K562 (cell line): ENCODE measurements around the gene GCHFR.

ENCODE experiments used
- BRD4 ChIP-seq: fragments of 200-600 bp; sonication (generic); IDR thresholded peaks from 2 replicates; pipeline ENCODE4 v1.6.1; 2017; ENCODE audit warnings: inconsistent platforms
- CTCF ChIP-seq, 3 experiments: IDR thresholded peaks in 2 of 3; conservative IDR thresholded peaks in 1 of 3; 2 replicates each; pipeline ENCODE4 v1.5.1; 2011 to 2012; ENCODE audit warnings: low read length in 3 of 3, mild to moderate bottlenecking in 3 of 3, control low read depth in 2 of 3, improper control_type of control experiment in 1 of 3, inconsistent platforms in 1 of 3, low read depth in 1 of 3, mixed read lengths in 1 of 3, moderate library complexity in 1 of 3; ENCODE audit not compliant: insufficient read depth in 2 of 3
- E2F1 ChIP-seq: sonication (generic); formaldehyde crosslinking; IDR thresholded peaks from 2 replicates; pipeline ENCODE4 v1.8.1; 2023; ENCODE audit warnings: mild to moderate bottlenecking, missing genetic modification reagents, moderate library complexity
- EP300 ChIP-seq: IDR thresholded peaks from 2 replicates; pipeline ENCODE4 v1.6.1; 2012; ENCODE audit warnings: low read length, improper control_type of control experiment
- EZH2 ChIP-seq: IDR thresholded peaks from 2 replicates; pipeline ENCODE4 v1.6.1; 2012; ENCODE audit warnings: low read depth, mild to moderate bottlenecking, inconsistent platforms, low read length, borderline replicate concordance
- FOSL1 ChIP-seq: fragments of 200-800 bp; sonication (Bioruptor generic); conservative IDR thresholded peaks from 2 replicates; pipeline ENCODE4 v1.6.1; 2016; ENCODE audit warnings: missing genetic modification characterization, missing compliant biosample characterization
- NFIC ChIP-seq: fragments of 450-650 bp; IDR thresholded peaks from 2 replicates; pipeline ENCODE4 v1.6.1; 2017; ENCODE audit warnings: mild to moderate bottlenecking, inconsistent platforms
- NR4A1 ChIP-seq, 2 experiments: fragments of 250-450 bp in 1 of 2; fragments of 450-650 bp in 1 of 2; sonication (Bioruptor Pico) in 1 of 2; IDR thresholded peaks; 2 replicates each; pipeline versions ENCODE4 v1.4.0 to v1.6.1; 2016 to 2020; ENCODE audit warnings: mild to moderate bottlenecking in 2 of 2, missing compliant biosample characterization in 1 of 2, missing genetic modification characterization in 1 of 2, moderate library complexity in 1 of 2
- POLR2A ChIP-seq: fragments of 450-650 bp; conservative IDR thresholded peaks from 2 replicates; pipeline ENCODE4 v1.6.1; 2016
- ZNF518B ChIP-seq: fragments of 250-450 bp; sonication (Bioruptor Pico); IDR thresholded peaks from 2 replicates; pipeline ENCODE4 v1.5.0; 2021; ENCODE audit warnings: mild to moderate bottlenecking, moderate library complexity
- ZNF561 ChIP-seq: fragments of 450-650 bp; formaldehyde crosslinking; conservative IDR thresholded peaks from 2 replicates; pipeline ENCODE4 v1.4.0; 2020; ENCODE audit warnings: mild to moderate bottlenecking, moderate library complexity

- TF ChIP-seq EP300, result no peak
- TF ChIP-seq ZNF518B (CRISPR knock-in tag), result no peak
- TF ChIP-seq E2F1 (CRISPR knock-in tag), result no peak
- TF ChIP-seq NFIC, result no peak
- no peak for TF ChIP-seq BRD4
- TF ChIP-seq FOSL1 (tag), result peak; percentile 87
- TF ChIP-seq CTCF (IDR thresholded peaks at IDR 0.05 in 2 of 3, conservative IDR thresholded peaks at IDR 0.05 in 1 of 3; ENCODE audit: insufficient read depth in 2 of 3, low read depth in 1 of 3, low read length in 3 of 3), result peak; percentile 15 to 22 (median 20); a peak in 2 of 6 replicates
- no peak for TF ChIP-seq EZH2
- TF ChIP-seq POLR2A, result no peak
- no peak for TF ChIP-seq ZNF561 (CRISPR knock-in tag)
- TF ChIP-seq NR4A1 (CRISPR knock-in tag; IDR thresholded peaks at IDR 0.05), result no peak
- TF ChIP-seq NR4A1 (tag; IDR thresholded peaks at IDR 0.05), result no peak
Measured at GRCh38 chr15:40743921-40744814, 19.7 kb upstream of the GCHFR start.
